Esophagus squamous epithelium (tissue), 4 donors: ENCODE data around the gene ARHGAP26.

Experiments used
- CTCF ChIP-seq, 6 experiments: fragments of 450-650 bp in 4 of 6; fragments of 200-600 bp in 2 of 6; sonication (generic) in 2 of 6; IDR thresholded peaks; one replicate each; pipeline ENCODE4 v1.5.1; 2016 to 2019; ENCODE audit warnings: antibody characterized with exemption in 6 of 6, mild to moderate bottlenecking in 4 of 6, moderate library complexity in 4 of 6
- POLR2A ChIP-seq, 4 donors: fragments of 450-650 bp; IDR thresholded peaks; one replicate each; pipeline ENCODE4 v1.6.1; 2017; ENCODE audit warnings: antibody characterized with exemption in 4 of 4, mild to moderate bottlenecking in 4 of 4, moderate library complexity in 3 of 4

GRCh38 chr5:142851731-142852130 is 81.6 kb downstream of the ARHGAP26 start:
- TF ChIP-seq CTCF (IDR thresholded peaks at IDR 0.05): no peak
- no peak for TF ChIP-seq POLR2A (IDR thresholded peaks at IDR 0.05)
